Measurements from ENCODE around the gene PFDN2.
"Not testable (repeated sequence)": the region's sequence is repeated elsewhere in the genome, so short reads cannot be mapped to it uniquely, and the experiment has no call there.

Gene PFDN2

GRCh38 chr1:161069731-161070270, 48.0 kb downstream of the PFDN2 start, which contains the start of gene ARHGAP30:
ARHGAP30 (minus strand) TSS chr1:161069891; CDS start chr1:161069624, 267 bp downstream.
- no peaks in the 10 kb centered on the region for H3K27me3 Mint-ChIP-seq
- H3K27ac Mint-ChIP-seq, result peak within 1 kb of the TSS; percentile 99
- H3K4me1 Mint-ChIP-seq (ENCODE audit: low read depth), result peaks cover 60% of the 10 kb centered on the region
- H3K4me3 Mint-ChIP-seq, result peak within 1 kb of the TSS; percentile 100
- peaks cover 32% of the 10 kb centered on the region for H3K36me3 Mint-ChIP-seq (ENCODE audit: low read depth)
- no peaks in the 10 kb centered on the region for H3K9me3 Mint-ChIP-seq

- H3K36me3 Mint-ChIP-seq (ENCODE audit: low read depth), result peaks cover 37% of the 10 kb centered on the region
- H3K27ac Mint-ChIP-seq, result peak overlapping the region; percentile 99
- no peaks in the 10 kb centered on the region for H3K27me3 Mint-ChIP-seq
- H3K9me3 Mint-ChIP-seq, result no peaks in the 10 kb centered on the region
- H3K4me3 Mint-ChIP-seq, result peak overlapping the region; percentile 100
- peaks cover 65% of the 10 kb centered on the region for H3K4me1 Mint-ChIP-seq (ENCODE audit: low read depth)
Measured at GRCh38 chr1:161069241-161069640, 48.6 kb downstream of the PFDN2 start.

GRCh38 chr1:161068306-161069234, 49.3 kb downstream of the PFDN2 start:
- Mint-ChIP-seq H3K36me3 (ENCODE audit: low read depth) (peaks cover 42% of the 10 kb centered on the region), H3K27me3 (no peaks in the 10 kb centered on the region), H3K4me1 (ENCODE audit: low read depth) (peaks cover 72% of the 10 kb centered on the region), H3K27ac (peak overlapping the region; percentile 99), H3K9me3 (no peaks in the 10 kb centered on the region), H3K4me3 (peak overlapping the region; percentile 100)

- Mint-ChIP-seq H3K27ac (peak overlapping the region; percentile 99), H3K9me3 (no peaks in the 10 kb centered on the region), H3K27me3 (no peaks in the 10 kb centered on the region), H3K36me3 (ENCODE audit: low read depth) (peaks cover 56% of the 10 kb centered on the region), H3K4me3 (peak overlapping the region; percentile 100), H3K4me1 (ENCODE audit: low read depth) (peaks cover 81% of the 10 kb centered on the region)
Measured at GRCh38 chr1:161066694-161067093, 51.1 kb downstream of the PFDN2 start.

- H3K4me3 Mint-ChIP-seq, result peak overlapping the region; percentile 66
Measured at GRCh38 chr1:161065681-161066080, 52.2 kb downstream of the PFDN2 start.

GRCh38 chr1:161063936-161064335, 53.9 kb downstream of the PFDN2 start:
- peak overlapping the region; percentile 85 for H3K27ac Mint-ChIP-seq
- H3K4me1 Mint-ChIP-seq (ENCODE audit: low read depth), result peaks cover 86% of the 10 kb centered on the region
- peak overlapping the region; percentile 69 for H3K4me3 Mint-ChIP-seq
- H3K36me3 Mint-ChIP-seq (ENCODE audit: low read depth), result peaks cover 62% of the 10 kb centered on the region
- H3K9me3 Mint-ChIP-seq, H3K27me3 Mint-ChIP-seq: not testable (repeated sequence)

More at GRCh38 chr1:161065681-161066080, 52.2 kb downstream of the PFDN2 start:
- H3K9me3 Mint-ChIP-seq, H3K27me3 Mint-ChIP-seq: not testable (repeated sequence)
- Mint-ChIP-seq H3K36me3 (ENCODE audit: low read depth) (peaks cover 58% of the 10 kb centered on the region), H3K4me1 (ENCODE audit: low read depth) (peaks cover 80% of the 10 kb centered on the region), H3K27ac (peak overlapping the region; percentile 31)

- Mint-ChIP-seq H3K4me1 (ENCODE audit: low read depth) (peaks cover 74% of the 10 kb centered on the region), H3K4me3 (no peak overlapping the region), H3K9me3 (no peaks in the 10 kb centered on the region), H3K27me3 (no peaks in the 10 kb centered on the region), H3K36me3 (ENCODE audit: low read depth) (peaks cover 52% of the 10 kb centered on the region), H3K27ac (peak overlapping the region; percentile 16)
Measured at GRCh38 chr1:161061419-161061818, 56.4 kb downstream of the PFDN2 start.

GRCh38 chr1:161059293-161059692, 58.5 kb downstream of the PFDN2 start:
- no peak overlapping the region for H3K4me3 Mint-ChIP-seq
- H3K27me3 Mint-ChIP-seq, result no peaks in the 10 kb centered on the region
- H3K36me3 Mint-ChIP-seq (ENCODE audit: low read depth), result peaks cover 52% of the 10 kb centered on the region
- H3K4me1 Mint-ChIP-seq (ENCODE audit: low read depth), result peaks cover 55% of the 10 kb centered on the region
- no peaks in the 10 kb centered on the region for H3K9me3 Mint-ChIP-seq
- H3K27ac Mint-ChIP-seq, result peak overlapping the region; percentile 81

GRCh38 chr1:161054805-161055204, 63.0 kb downstream of the PFDN2 start:
- Mint-ChIP-seq H3K4me3 (no peak overlapping the region), H3K27me3 (no peaks in the 10 kb centered on the region), H3K9me3 (no peaks in the 10 kb centered on the region), H3K27ac (no peak overlapping the region), H3K4me1 (ENCODE audit: low read depth) (peaks cover 14% of the 10 kb centered on the region), H3K36me3 (ENCODE audit: low read depth) (peaks cover 61% of the 10 kb centered on the region)

GRCh38 chr1:161054232-161054631, 63.6 kb downstream of the PFDN2 start:
- Mint-ChIP-seq H3K36me3 (ENCODE audit: low read depth) (peaks cover 61% of the 10 kb centered on the region), H3K4me3 (no peak overlapping the region), H3K4me1 (ENCODE audit: low read depth) (peaks cover 8% of the 10 kb centered on the region), H3K27me3 (no peaks in the 10 kb centered on the region), H3K27ac (no peak overlapping the region), H3K9me3 (no peaks in the 10 kb centered on the region)

- peak overlapping the region; percentile 14 for H3K27ac Mint-ChIP-seq
- H3K27me3 Mint-ChIP-seq, result no peaks in the 10 kb centered on the region
- H3K9me3 Mint-ChIP-seq, result no peaks in the 10 kb centered on the region
- H3K4me1 Mint-ChIP-seq (ENCODE audit: low read depth), result peaks cover 11% of the 10 kb centered on the region
- peaks cover 72% of the 10 kb centered on the region for H3K36me3 Mint-ChIP-seq (ENCODE audit: low read depth)
- no peak overlapping the region for H3K4me3 Mint-ChIP-seq
Measured at GRCh38 chr1:161052899-161053298, 64.9 kb downstream of the PFDN2 start.

- Mint-ChIP-seq H3K27ac (peak overlapping the region; percentile 40), H3K36me3 (ENCODE audit: low read depth) (peaks cover 74% of the 10 kb centered on the region), H3K4me1 (ENCODE audit: low read depth) (peaks cover 19% of the 10 kb centered on the region), H3K9me3 (no peaks in the 10 kb centered on the region), H3K27me3 (no peaks in the 10 kb centered on the region), H3K4me3 (no peak overlapping the region)
Measured at GRCh38 chr1:161051219-161051618, 66.6 kb downstream of the PFDN2 start.

Measured in stimulated activated naive CD8-positive, alpha-beta T cell treated with anti-CD3 and anti-CD28 coated beads, Interleukin-15, Interleukin-2, amounts not matched to agents 100 ng/mL and 50 ng/mL, for 24 hours (primary cell).